ENCODE results near the gene TXLNG. TPM values are rescaled to one million over a fixed set of nuclear protein-coding genes. Genes with fewer than 3 reads are reported as not detected.
"Not testable (repeated sequence)": the region's sequence is repeated elsewhere in the genome, so short reads cannot be mapped to it uniquely, and the experiment has no call there.

Gene TXLNG
- total and polyA plus RNA-seq, 2 donors (not counting 1 experiment from before 2014, with no cell fraction given), result 9.0 to 18.0 TPM

GRCh38 chrX:16778993-16779392 is 7.3 kb upstream of the TXLNG start:
- no peaks in the 10 kb centered on the region for H4K20me1 ChIP-seq (ENCODE audit: control insufficient read depth, extremely low read depth, insufficient read depth, low read length)
- H3K9ac ChIP-seq (ENCODE audit: insufficient read depth, low read length), result no peak overlapping the region
- no peaks in the 10 kb centered on the region for H3K4me1 ChIP-seq (ENCODE audit: control insufficient read depth, extremely low read depth, insufficient read depth, low read length)
- H3K4me2 ChIP-seq (ENCODE audit: extremely low read depth, insufficient read depth, low read length), result no peak overlapping the region
- no peak overlapping the region for H2AFZ ChIP-seq (ENCODE audit: low read length)
- no peaks in the 10 kb centered on the region for H3K27me3 ChIP-seq (ENCODE audit: control insufficient read depth, insufficient read depth, low read length)
- no peak for TF ChIP-seq EZH2 (IDR thresholded peaks at IDR 0.05; ENCODE audit: low read length, missing control alignments)
- TF ChIP-seq CTCF (conservative IDR thresholded peaks at IDR 0.05 in 1 of 2, IDR thresholded peaks at IDR 0.05 in 1 of 2; ENCODE audit: low read depth in 1 of 2, low read length in 2 of 2), result no peak
- H3K79me2 ChIP-seq (ENCODE audit: control insufficient read depth, insufficient read depth, low read length), result no peaks in the 10 kb centered on the region
- no peak overlapping the region for H3K27ac ChIP-seq (ENCODE audit: insufficient read depth, low read length)
- H3K4me3 ChIP-seq (replicated peaks in 1 of 4; ENCODE audit: control extremely low read depth in 1 of 4, insufficient read depth in 1 of 4, low read depth in 3 of 4, low read length in 4 of 4), result no peak overlapping the region
- H3K9me3 ChIP-seq (ENCODE audit: control insufficient read depth, insufficient read depth, low read depth, low read length), result no peaks in the 10 kb centered on the region
- no peak for DNase-seq (ENCODE audit: low read depth in 2 of 2)
- H3K36me3 ChIP-seq (ENCODE audit: control insufficient read depth, insufficient read depth, low read length), result no peaks in the 10 kb centered on the region

GRCh38 chrX:16779815-16780214 is 6.5 kb upstream of the TXLNG start:
- not testable (repeated sequence) for H3K4me1 ChIP-seq (ENCODE audit: control insufficient read depth, extremely low read depth, insufficient read depth, low read length); H3K9me3 ChIP-seq (ENCODE audit: control insufficient read depth, insufficient read depth, low read depth, low read length); DNase-seq (ENCODE audit: low read depth in 2 of 2); H3K36me3 ChIP-seq (ENCODE audit: control insufficient read depth, insufficient read depth, low read length); H3K4me2 ChIP-seq (ENCODE audit: extremely low read depth, insufficient read depth, low read length); H3K9ac ChIP-seq (ENCODE audit: insufficient read depth, low read length); H4K20me1 ChIP-seq (ENCODE audit: control insufficient read depth, extremely low read depth, insufficient read depth, low read length); H3K27ac ChIP-seq (ENCODE audit: insufficient read depth, low read length); H3K27me3 ChIP-seq (ENCODE audit: control insufficient read depth, insufficient read depth, low read length); H3K4me3 ChIP-seq (replicated peaks in 1 of 4; ENCODE audit: control extremely low read depth in 1 of 4, insufficient read depth in 1 of 4, low read depth in 3 of 4, low read length in 4 of 4); H2AFZ ChIP-seq (ENCODE audit: low read length); H3K79me2 ChIP-seq (ENCODE audit: control insufficient read depth, insufficient read depth, low read length)

- H4K20me1 ChIP-seq (ENCODE audit: control insufficient read depth, extremely low read depth, insufficient read depth, low read length), result no peaks in the 10 kb centered on the region
Measured at GRCh38 chrX:16783452-16783851, 2.8 kb upstream of the TXLNG start.

GRCh38 chrX:16784440-16784839 is 1.8 kb upstream of the TXLNG start:
- H2AFZ ChIP-seq (ENCODE audit: low read length); H4K20me1 ChIP-seq (ENCODE audit: control insufficient read depth, extremely low read depth, insufficient read depth, low read length); DNase-seq (ENCODE audit: low read depth in 2 of 2); H3K4me2 ChIP-seq (ENCODE audit: extremely low read depth, insufficient read depth, low read length); H3K4me1 ChIP-seq (ENCODE audit: control insufficient read depth, extremely low read depth, insufficient read depth, low read length); H3K9me3 ChIP-seq (ENCODE audit: control insufficient read depth, insufficient read depth, low read depth, low read length); H3K9ac ChIP-seq (ENCODE audit: insufficient read depth, low read length); H3K27ac ChIP-seq (ENCODE audit: insufficient read depth, low read length); H3K36me3 ChIP-seq (ENCODE audit: control insufficient read depth, insufficient read depth, low read length); H3K79me2 ChIP-seq (ENCODE audit: control insufficient read depth, insufficient read depth, low read length); H3K27me3 ChIP-seq (ENCODE audit: control insufficient read depth, insufficient read depth, low read length); H3K4me3 ChIP-seq (replicated peaks in 1 of 4; ENCODE audit: control extremely low read depth in 1 of 4, insufficient read depth in 1 of 4, low read depth in 3 of 4, low read length in 4 of 4): not testable (repeated sequence)

More at GRCh38 chrX:16783452-16783851, 2.8 kb upstream of the TXLNG start:
- DNase-seq (ENCODE audit: low read depth in 2 of 2), result no peak
- no peak for TF ChIP-seq EZH2 (IDR thresholded peaks at IDR 0.05; ENCODE audit: low read length, missing control alignments)
- no peak for TF ChIP-seq CTCF (conservative IDR thresholded peaks at IDR 0.05 in 1 of 2, IDR thresholded peaks at IDR 0.05 in 1 of 2; ENCODE audit: low read depth in 1 of 2, low read length in 2 of 2)
- Histone ChIP-seq H3K79me2 (ENCODE audit: control insufficient read depth, insufficient read depth, low read length) (peaks cover 8% of the 10 kb centered on the region), H3K9me3 (ENCODE audit: control insufficient read depth, insufficient read depth, low read depth, low read length) (no peaks in the 10 kb centered on the region), H3K9ac (ENCODE audit: insufficient read depth, low read length) (no peak overlapping the region), H3K27ac (ENCODE audit: insufficient read depth, low read length) (no peak overlapping the region), H3K4me2 (ENCODE audit: extremely low read depth, insufficient read depth, low read length) (no peak overlapping the region), H3K36me3 (ENCODE audit: control insufficient read depth, insufficient read depth, low read length) (no peaks in the 10 kb centered on the region), H2AFZ (ENCODE audit: low read length) (no peak overlapping the region), H3K4me1 (ENCODE audit: control insufficient read depth, extremely low read depth, insufficient read depth, low read length) (no peaks in the 10 kb centered on the region), H3K27me3 (ENCODE audit: control insufficient read depth, insufficient read depth, low read length) (no peaks in the 10 kb centered on the region), H3K4me3 (replicated peaks in 1 of 4; ENCODE audit: control extremely low read depth in 1 of 4, insufficient read depth in 1 of 4, low read depth in 3 of 4, low read length in 4 of 4) (no peak overlapping the region)

All from fibroblast of lung (primary cell).